GM10266 (cell line): ENCODE measurements around the gene GRIP1.
A peak's percentile ranks its signal among the peaks of the same experiment; 100 is the strongest.

Experiments used
- DNase-seq: peaks from one replicate; pipeline ENCODE4 v3.0.0; 2012; ENCODE audit errors: extremely low spot score
- CTCF ChIP-seq: IDR thresholded peaks from 2 replicates; pipeline ENCODE4 v1.5.1; 2012; ENCODE audit warnings: mild to moderate bottlenecking, low read depth; ENCODE audit not compliant: control insufficient read depth, insufficient read depth; ENCODE audit errors: missing control alignments

The GRIP1 gene

GRCh38 chr12:66426696-66427095 lies 252.2 kb downstream of the GRIP1 start:
- TF ChIP-seq CTCF = no peak
- DNase-seq = no peak

GRCh38 chr12:66423266-66423665 lies 255.6 kb downstream of the GRIP1 start:
- no peak for DNase-seq
- no peak for TF ChIP-seq CTCF

- no peak for TF ChIP-seq CTCF
- DNase-seq = no peak
Observed at GRCh38 chr12:66418908-66419307, 260.0 kb downstream of the GRIP1 start.

- DNase-seq = no peak
- TF ChIP-seq CTCF = no peak
Observed at GRCh38 chr12:66417217-66417616, 261.7 kb downstream of the GRIP1 start.

GRCh38 chr12:66409195-66409871 lies 269.5 kb downstream of the GRIP1 start:
- no peak for DNase-seq
- peak; percentile 50 for TF ChIP-seq CTCF

- no peak for TF ChIP-seq CTCF
- no peak for DNase-seq
Observed at GRCh38 chr12:66405395-66405794, 273.5 kb downstream of the GRIP1 start.

- TF ChIP-seq CTCF = no peak
- no peak for DNase-seq
Observed at GRCh38 chr12:66403746-66404145, 275.1 kb downstream of the GRIP1 start.
